ENCODE measurements around the gene ZNF776.

DNA sequence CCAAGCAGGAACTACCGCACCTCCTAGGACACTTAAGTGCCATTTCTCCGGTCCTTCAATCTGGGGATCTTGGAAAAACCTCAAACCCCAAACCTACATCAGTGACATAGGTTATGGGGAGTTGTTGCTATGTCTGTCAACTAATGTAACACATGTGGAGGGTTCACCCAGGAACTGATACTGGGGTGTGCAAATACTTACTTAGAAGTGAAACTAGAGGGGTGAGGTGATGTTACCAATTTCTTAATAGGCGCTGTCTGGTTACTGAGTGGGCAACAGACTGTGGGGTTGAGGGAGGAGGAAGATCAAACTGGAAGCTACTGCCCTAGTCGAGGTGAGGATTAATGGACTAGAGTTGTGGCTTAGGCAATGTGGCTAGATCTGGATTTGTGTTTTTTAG, 24.8 kb downstream of the ZNF776 start:
- no peak for TF ChIP-seq SMC3 (conservative IDR thresholded peaks at IDR 0.05; ENCODE audit: poor library complexity)
- TF ChIP-seq CTCF (IDR thresholded peaks at IDR 0.05; ENCODE audit: poor library complexity, severe bottlenecking), result no peak
- no peak for TF ChIP-seq MXI1 (conservative IDR thresholded peaks at IDR 0.05; ENCODE audit: poor library complexity, severe bottlenecking)
